GM12878 (cell line): Measurements from ENCODE around the gene KISS1R. TPM values are rescaled to one million over a fixed set of nuclear protein-coding genes. Genes with fewer than 3 reads are reported as not detected.

ENCODE experiments used
- ATAC-seq: fragments of 200-7000 bp; cut with Tn5 transposase; 3 replicates; pipeline ENCODE4 v1.9.1; 2020; ENCODE audit warnings: mild to moderate bottlenecking, moderate library complexity
- BruUV-seq: library from RNA; stranded (reverse); fragments of 400-500 nt; replicated peaks from 2 replicates; lab custom pipeline; 2021; lab: Mats Ljungman, UMichigan
- CTCF ChIA-PET: fragments of 300-600 bp; sonication (Branson Sonifier 250); formaldehyde crosslinking; extraction: SDS; loops from one replicate; lab custom pipeline; 2021; ENCODE audit warnings: inconsistent platforms; lab: Yijun Ruan, JAX
- POLR2A ChIA-PET: fragments of 350-600 bp; formaldehyde crosslinking; extraction: SDS; loops from one replicate; lab custom pipeline; 2021; ENCODE audit warnings: inconsistent platforms; lab: Charles Lee
- RAD21 ChIA-PET: fragments of 300-600 bp; sonication (Branson Sonifier 250); formaldehyde crosslinking; loops from one replicate; lab custom pipeline; 2023; ENCODE audit warnings: antibody characterized with exemption; ENCODE audit not compliant: unreplicated experiment; lab: Charles Lee
- SMC1A ChIA-PET: fragments of 300-600 bp; sonication (Branson Sonifier 250); formaldehyde crosslinking; loops from one replicate; lab custom pipeline; 2023; ENCODE audit not compliant: unreplicated experiment, uncharacterized antibody; lab: Charles Lee
- DNase-seq: peaks from one replicate; pipeline ENCODE4 v3.0.0-alpha.2; 2011; ENCODE audit warnings: low read depth, low spot score
- FAIRE-seq: peaks from 3 replicates; lab custom pipeline; 2011; peaks lifted over from hg19 to GRCh38; lab: Jason Lieb, UNC
- H2AFZ ChIP-seq: 2 replicates; pipeline ENCODE4 v1.6.0; 2011; ENCODE audit warnings: low read depth, low read length, control low read depth; ENCODE audit not compliant: control insufficient read depth
- H3K27ac ChIP-seq: 2 replicates; pipeline ENCODE4 v1.5.1; 2011; ENCODE audit warnings: control low read depth; ENCODE audit not compliant: control insufficient read depth, insufficient read depth
- H3K27me3 ChIP-seq, 2 experiments: replicated peaks in 1 of 2; 2 replicates each; pipeline versions ENCODE4 v1.6.0 to v1.6.1; 2011; ENCODE audit warnings: low read length in 1 of 2; ENCODE audit not compliant: control insufficient read depth in 2 of 2, insufficient read depth in 2 of 2
- H3K36me3 ChIP-seq, 2 experiments: 2 replicates each; pipeline ENCODE4 v1.5.1; 2011; ENCODE audit warnings: low read length in 1 of 2; ENCODE audit not compliant: control insufficient read depth in 2 of 2, insufficient read depth in 2 of 2
- H3K4me1 ChIP-seq: 2 replicates; pipeline ENCODE4 v1.6.1; 2011; ENCODE audit warnings: mild to moderate bottlenecking, low read length, moderate library complexity, mixed read lengths; ENCODE audit not compliant: control insufficient read depth, insufficient read depth
- H3K4me2 ChIP-seq: 2 replicates; pipeline ENCODE4 v1.6.0; 2011; ENCODE audit warnings: control low read depth; ENCODE audit not compliant: control insufficient read depth, insufficient read depth
- H3K4me3 ChIP-seq: fragments of 200-600 bp; sonication (generic); 2 replicates; pipeline ENCODE4 v1.5.1; 2016
- H3K79me2 ChIP-seq: 2 replicates; pipeline ENCODE4 v1.6.0; 2011; ENCODE audit warnings: low read length; ENCODE audit not compliant: control insufficient read depth, insufficient read depth
- H3K9ac ChIP-seq: 2 replicates; pipeline ENCODE4 v1.8.0; 2011; ENCODE audit warnings: low read length, control low read depth, mixed read lengths; ENCODE audit not compliant: control insufficient read depth, insufficient read depth
- H3K9me3 ChIP-seq: replicated peaks from 3 replicates; pipeline ENCODE4 v1.5.1; 2011; ENCODE audit warnings: mild to moderate bottlenecking, low read length; ENCODE audit not compliant: control insufficient read depth, insufficient read depth
- H4K20me1 ChIP-seq: 2 replicates; pipeline ENCODE4 v1.6.0; 2011; ENCODE audit not compliant: control insufficient read depth, insufficient read depth
- CHD2 ChIP-seq: IDR thresholded peaks from 2 replicates; pipeline ENCODE4 v1.6.1; 2011; ENCODE audit warnings: low read depth, low read length, improper control_type of control experiment, borderline replicate concordance
- CTCF ChIP-seq, 3 experiments: IDR thresholded peaks in 2 of 3; conservative IDR thresholded peaks in 1 of 3; 2 replicates each; pipeline ENCODE4 v1.5.1; 2011; ENCODE audit warnings: low read depth in 3 of 3, low read length in 3 of 3, mild to moderate bottlenecking in 3 of 3, control low read depth in 2 of 3, moderate library complexity in 2 of 3, inconsistent platforms in 1 of 3, mixed read lengths in 1 of 3; ENCODE audit not compliant: control insufficient read depth in 2 of 3, insufficient read depth in 1 of 3; ENCODE audit errors: extremely low read depth in 1 of 3
- DPF2 ChIP-seq: fragments of 450-650 bp; IDR thresholded peaks from 2 replicates; pipeline ENCODE4 v1.6.1; 2017; ENCODE audit warnings: mild to moderate bottlenecking
- ETV6 ChIP-seq, 2 experiments: fragments of 450-650 bp in 1 of 2; IDR thresholded peaks in 1 of 2; conservative IDR thresholded peaks in 1 of 2; 2 replicates each; pipeline ENCODE4 v1.6.1; 2014; ENCODE audit warnings: antibody characterized with exemption in 1 of 2, borderline replicate concordance in 1 of 2, low read depth in 1 of 2, mild to moderate bottlenecking in 1 of 2, moderate library complexity in 1 of 2
- KAT2A ChIP-seq: conservative IDR thresholded peaks from 2 replicates; pipeline ENCODE4 v1.6.1; 2011; ENCODE audit warnings: low read depth, low read length; ENCODE audit not compliant: control insufficient read depth
- NBN ChIP-seq: fragments of 450-650 bp; IDR thresholded peaks from 2 replicates; pipeline ENCODE4 v1.6.1; 2016
- NFIC ChIP-seq: IDR thresholded peaks from 2 replicates; pipeline ENCODE4 v1.6.1; 2012; ENCODE audit warnings: low read depth, mild to moderate bottlenecking, inconsistent platforms, low read length, moderate library complexity
- NR2C1 ChIP-seq: fragments of 450-650 bp; IDR thresholded peaks from 2 replicates; pipeline ENCODE4 v1.6.1; 2017; ENCODE audit warnings: antibody characterized with exemption, mild to moderate bottlenecking, moderate library complexity
- NR2F1 ChIP-seq: fragments of 450-650 bp; conservative IDR thresholded peaks from 2 replicates; pipeline ENCODE4 v1.6.1; 2017; ENCODE audit warnings: mild to moderate bottlenecking
- PAX5 ChIP-seq: IDR thresholded peaks from 2 replicates; pipeline ENCODE4 v1.6.1; 2011; ENCODE audit warnings: low read depth, low read length, borderline replicate concordance
- POLR2A ChIP-seq: IDR thresholded peaks from 2 replicates; pipeline ENCODE4 v1.6.1; 2011; ENCODE audit warnings: low read depth, mild to moderate bottlenecking, low read length
- POLR2AphosphoS2 ChIP-seq: IDR thresholded peaks from 2 replicates; pipeline ENCODE4 v1.6.1; 2011; ENCODE audit warnings: low read depth, mild to moderate bottlenecking, low read length, improper control_type of control experiment, moderate library complexity
- RBBP5 ChIP-seq: fragments of 200-600 bp; sonication (generic); conservative IDR thresholded peaks from 2 replicates; pipeline ENCODE4 v1.6.1; 2016
- TAF1 ChIP-seq: IDR thresholded peaks from 2 replicates; pipeline ENCODE4 v1.6.1; 2011; ENCODE audit warnings: mild to moderate bottlenecking, low read depth, low read length, borderline replicate concordance
- WGBS: methylation state at CpG from one replicate; pipeline ENCODE4 v1.1.6; 2016; ENCODE audit warnings: low lambda C conversion rate; ENCODE audit not compliant: insufficient replicate concordance, insufficient coverage; ENCODE audit errors: missing lambda C conversion rate; 5-methylcytosine and 5-hydroxymethylcytosine counted together
- in situ Hi-C: fragments of 300-500 bp; cut with MboI; formaldehyde crosslinking; loops from 9 replicates; pipeline ENCODE4 v1.14.3; 2018; ENCODE audit warnings: mixed read lengths
- intact Hi-C: fragments of 100-400 bp; cut with micrococcal nuclease; formaldehyde crosslinking; loops from one replicate; pipeline ENCODE4 v1.14.2; 2022; ENCODE audit not compliant: unreplicated experiment
- polyA plus RNA-seq, 11 experiments: library from polyadenylated mRNA; depleted of rRNA in 4 of 11; unstranded in 6 of 11; stranded (reverse) in 5 of 11; fragments of >200 nt; fragmentation: Nextera tagmentation in 4 of 11; fragmentation: Illumina TruSeq in 1 of 11; extraction: Ambion mirVana in 4 of 11; extraction: Trizol in 1 of 11; gene quantifications; 1 replicate in 1 of 11; 2 replicates in 10 of 11; pipeline versions ENCODE4 v1.2.1 to v1.2.3, GENCODE V29; 2011 to 2016; ENCODE audit warnings: inconsistent platforms in 2 of 11, missing spikeins in 2 of 11, low read depth in 1 of 11
- total RNA-seq, 4 experiments: library from RNA; depleted of rRNA in 3 of 4; stranded (reverse); fragments of >200 nt in 3 of 4; fragmentation: Illumina TruSeq in 1 of 4; extraction: Trizol in 1 of 4; gene quantifications; 2 replicates each; pipeline versions ENCODE4 v1.2.1 to v1.2.3, GENCODE V29; 2013 to 2021
- TF ChIP-seq, protein P1 (sequence below): fragments of 450-650 bp; IDR thresholded peaks from 2 replicates; pipeline ENCODE4 v1.6.1; 2016; ENCODE audit warnings: mild to moderate bottlenecking

The KISS1R gene
- total and polyA plus RNA-seq, 10 of the 15 experiments (the other 5 are each of a cell fraction or from before 2014, with no cell fraction given): 0.13 to 2.7 (median 1.4) TPM; not detected in 3

- ChIA-PET POLR2A (interaction anchor here (0.8 to 1.1 kb wide), 2 partner anchors 9 to 54 kb away, joined by 3 to 5 read pairs; no protein-coding TSS in a partner anchor), RAD21 (interaction anchor here (1.0 kb wide), 1 partner anchor 56 kb away, joined by 3 read pairs; no protein-coding TSS in a partner anchor)
These were observed 10.2 kb downstream of the KISS1R start for GRCh38 chr19:927351-927779.

DNA sequence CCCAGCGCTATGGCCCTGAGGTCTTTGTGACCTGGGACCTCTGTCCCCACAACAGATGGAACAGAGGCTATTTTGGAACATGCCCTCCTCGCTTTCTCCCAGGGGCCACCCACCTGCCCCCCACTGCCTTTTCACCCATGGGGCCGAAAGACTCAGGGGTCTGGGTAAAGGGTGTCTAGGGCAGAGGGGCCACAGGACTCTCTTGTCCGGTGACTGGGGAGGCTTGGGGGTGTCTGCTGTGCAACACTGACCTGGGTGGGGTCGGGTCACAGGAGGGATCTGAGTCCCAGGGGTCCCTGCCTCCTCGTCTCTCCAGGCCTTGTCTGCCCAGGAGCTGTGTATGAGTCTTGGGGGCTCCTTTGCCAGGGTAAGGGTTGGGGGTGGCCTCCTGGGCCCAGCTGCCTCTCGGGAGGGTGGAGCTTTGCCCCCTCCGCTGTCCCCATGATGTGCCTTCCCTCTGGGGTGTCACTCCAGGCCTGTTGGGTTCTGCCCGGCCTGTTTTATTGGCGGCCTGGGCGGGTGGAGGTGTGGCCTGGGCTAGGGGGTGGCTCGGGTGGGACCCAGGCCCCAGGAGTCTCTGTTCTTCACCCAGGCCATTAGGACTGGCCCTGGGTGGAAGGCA lies 10.8 kb downstream of the KISS1R start:
- intact Hi-C loops: loop anchor here (10.0 kb wide), 1 partner anchor 317 kb away; the partner anchor contains the start of genes ATP5F1D and MIDN
- DNase-seq: no peak
- peak overlapping the region; percentile 84 for H3K4me2 ChIP-seq
- TF ChIP-seq POLR2AphosphoS2: 0 out of 2 replicates have a peak, but pooled peaks have one; percentile 11
- TF ChIP-seq, protein P1, sequence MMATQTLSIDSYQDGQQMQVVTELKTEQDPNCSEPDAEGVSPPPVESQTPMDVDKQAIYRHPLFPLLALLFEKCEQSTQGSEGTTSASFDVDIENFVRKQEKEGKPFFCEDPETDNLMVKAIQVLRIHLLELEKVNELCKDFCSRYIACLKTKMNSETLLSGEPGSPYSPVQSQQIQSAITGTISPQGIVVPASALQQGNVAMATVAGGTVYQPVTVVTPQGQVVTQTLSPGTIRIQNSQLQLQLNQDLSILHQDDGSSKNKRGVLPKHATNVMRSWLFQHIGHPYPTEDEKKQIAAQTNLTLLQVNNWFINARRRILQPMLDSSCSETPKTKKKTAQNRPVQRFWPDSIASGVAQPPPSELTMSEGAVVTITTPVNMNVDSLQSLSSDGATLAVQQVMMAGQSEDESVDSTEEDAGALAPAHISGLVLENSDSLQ: peak; percentile 74
- no peak for TF ChIP-seq RBBP5
- TF ChIP-seq PAX5: no peak
- 0 out of 2 replicates have a peak, but pooled peaks have one; percentile 5 for TF ChIP-seq DPF2
- TF ChIP-seq KAT2A: no peak
- no peak for TF ChIP-seq NFIC
- no peak for TF ChIP-seq CTCF (IDR thresholded peaks at IDR 0.05 in 2 of 3, conservative IDR thresholded peaks at IDR 0.05 in 1 of 3; ENCODE audit: control insufficient read depth in 2 of 3, extremely low read depth in 1 of 3, insufficient read depth in 1 of 3, low read depth in 3 of 3, low read length in 3 of 3)
- no peak for TF ChIP-seq ETV6 (conservative IDR thresholded peaks at IDR 0.05 in 1 of 2, IDR thresholded peaks at IDR 0.05 in 1 of 2; ENCODE audit: borderline replicate concordance in 1 of 2, low read depth in 1 of 2)

More at GRCh38 chr19:927351-927779, 10.2 kb downstream of the KISS1R start:
- no peak for DNase-seq
- no peak for FAIRE-seq
- H2AFZ ChIP-seq: no peak overlapping the region
- H3K27me3 ChIP-seq: no peaks in the 10 kb centered on the region
- peak overlapping the region; percentile 96 for H3K27ac ChIP-seq
- peaks cover 4 to 6% of the 10 kb centered on the region in 2 experiments; a peak in 3 of 4 replicates for H3K36me3 ChIP-seq
- no TSS peak for BruUV-seq
- no peak for ATAC-seq
- no peaks in the 10 kb centered on the region for H3K9me3 ChIP-seq
- H4K20me1 ChIP-seq: no peaks in the 10 kb centered on the region
- H3K4me3 ChIP-seq: peak overlapping the region; percentile 99
- H3K4me1 ChIP-seq: peaks cover 16% of the 10 kb centered on the region
- 0% methylated on average over 7 of the region's 15 CpGs for WGBS
- H3K4me2 ChIP-seq: peak overlapping the region; percentile 84
- ChIA-PET CTCF (interaction anchor here (0.6 kb wide), 1 partner anchor 56 kb away, joined by 3 read pairs; no protein-coding TSS in a partner anchor), SMC1A (no interaction called here)
- in situ Hi-C loops (no loop called here), intact Hi-C loops (loop anchor here (10.0 kb wide), 1 partner anchor 317 kb away; the partner anchor contains the start of genes ATP5F1D and MIDN)
- H3K79me2 ChIP-seq: peaks cover 55% of the 10 kb centered on the region
- H3K9ac ChIP-seq: peak overlapping the region; percentile 56; the same call in 1 of the 2 replicates
- TF ChIP-seq CHD2 (0 out of 2 replicates have a peak, but pooled peaks have one; percentile 48), NBN (no peak), DPF2 (0 out of 2 replicates have a peak, but pooled peaks have one; percentile 5), NR2F1 (0 out of 2 replicates have a peak, but pooled peaks have one; percentile 26), NR2C1 (peak; percentile 50), POLR2A (0 out of 2 replicates have a peak, but pooled peaks have one; percentile 10), TAF1 (no peak)

More for the DNA sequence above, 10.8 kb downstream of the KISS1R start:
- ATAC-seq: no peak
- CTCF ChIA-PET: no interaction called here
- no peaks in the 10 kb centered on the region for H4K20me1 ChIP-seq
- POLR2A ChIA-PET: interaction anchor here (0.8 to 1.1 kb wide), 2 partner anchors 9 to 54 kb away, joined by 3 to 5 read pairs; no protein-coding TSS in a partner anchor
- in situ Hi-C loops: no loop called here
- no peaks in the 10 kb centered on the region for H3K27me3 ChIP-seq
- H3K36me3 ChIP-seq: peaks cover 5 to 6% of the 10 kb centered on the region in 2 experiments; a peak in 3 of 4 replicates
- WGBS: 19% methylated on average over 12 of the region's 12 CpGs
- SMC1A ChIA-PET: no interaction called here
- no TSS peak for BruUV-seq
- FAIRE-seq: no peak
- H3K4me3 ChIP-seq: peak overlapping the region; percentile 99; the same call in 1 of the 2 replicates
- peaks cover 19% of the 10 kb centered on the region for H3K4me1 ChIP-seq
- H3K79me2 ChIP-seq: peaks cover 60% of the 10 kb centered on the region
- H3K9ac ChIP-seq: peak overlapping the region; percentile 56; the same call in 1 of the 2 replicates
- peak overlapping the region; percentile 96; the same call in 1 of the 2 replicates for H3K27ac ChIP-seq
- no peak overlapping the region for H2AFZ ChIP-seq
- H3K9me3 ChIP-seq: no peaks in the 10 kb centered on the region
- RAD21 ChIA-PET: interaction anchor here (1.0 kb wide), 1 partner anchor 56 kb away, joined by 3 read pairs; no protein-coding TSS in a partner anchor
